Lower leg skin (tissue), 4 donors: Measurements from ENCODE around the gene PTPRU. TPM values are rescaled to one million over a fixed set of nuclear protein-coding genes. Genes with fewer than 3 reads are reported as not detected.

Experiments
- DNase-seq, 2 donors: peaks; one replicate each; pipeline ENCODE4 v3.0.0-alpha.2; 2019; ENCODE audit warnings: low spot score in 2 of 2
- H3K4me3 ChIP-seq: fragments of 200-600 bp; sonication (generic); 2 replicates; pipeline ENCODE4 v1.5.1; 2017; ENCODE audit warnings: mild to moderate bottlenecking, low read depth; ENCODE audit not compliant: poor library complexity, severe bottlenecking
- CTCF ChIP-seq, 3 donors: fragments of 450-650 bp; IDR thresholded peaks; one replicate each; pipeline ENCODE4 v1.5.1; 2016; ENCODE audit warnings: antibody characterized with exemption in 3 of 3, mild to moderate bottlenecking in 3 of 3, moderate library complexity in 2 of 3
- POLR2A ChIP-seq, 2 donors: fragments of 450-650 bp; IDR thresholded peaks; one replicate each; pipeline ENCODE4 v1.6.1; 2016 to 2017; ENCODE audit warnings: antibody characterized with exemption in 2 of 2, mild to moderate bottlenecking in 1 of 2, moderate library complexity in 1 of 2
- WGBS, 2 donors: methylation state at CpG; one replicate each; pipeline ENCODE4 v1.1.5; 2018; 5-methylcytosine and 5-hydroxymethylcytosine counted together
- intact Hi-C: fragments of 100-400 bp; cut with DNase I; formaldehyde crosslinking; loops from one replicate; pipeline ENCODE4 v1.15.0; 2023; ENCODE audit warnings: low total_unique reads
- total RNA-seq, 4 donors: library from RNA; depleted of rRNA; stranded (reverse); fragments of >200 nt; gene quantifications; one replicate each; pipeline ENCODE4 v1.1.0, GENCODE V29; 2016

The PTPRU gene
- total RNA-seq, 4 donors from 2014 or later = 15.9 to 56.3 (median 30.6) TPM

GRCh38 chr1:29319300-29320110 is 83.2 kb downstream of the PTPRU start:
- no peak overlapping the region for H3K4me3 ChIP-seq
- 87% methylated on average over 8 to 9 of the region's 9 CpGs for WGBS, 2 donors
- TF ChIP-seq CTCF (IDR thresholded peaks at IDR 0.05) (no peak), POLR2A (IDR thresholded peaks at IDR 0.05) (no peak)
- no peak for DNase-seq
- intact Hi-C loops = no loop called here

- WGBS, 2 donors = 79 to 87% methylated on average over 17 to 21 of the region's 21 CpGs
- intact Hi-C loops = no loop called here
- DNase-seq = no peak
- TF ChIP-seq POLR2A (IDR thresholded peaks at IDR 0.05) (no peak), CTCF (IDR thresholded peaks at IDR 0.05) (no peak)
- no peak overlapping the region for H3K4me3 ChIP-seq
Measured at GRCh38 chr1:29320156-29320940, 84.0 kb downstream of the PTPRU start.

GRCh38 chr1:29321176-29321575 is 84.9 kb downstream of the PTPRU start:
- no peak for TF ChIP-seq CTCF (IDR thresholded peaks at IDR 0.05)
- no peak for TF ChIP-seq POLR2A (IDR thresholded peaks at IDR 0.05)
- no peak overlapping the region for H3K4me3 ChIP-seq
- intact Hi-C loops = no loop called here
- DNase-seq = no peak
- 82 to 98% methylated on average over 2 of the region's 2 CpGs for WGBS, 2 donors

- no peak overlapping the region for H3K4me3 ChIP-seq
- TF ChIP-seq POLR2A (IDR thresholded peaks at IDR 0.05) (no peak), CTCF (IDR thresholded peaks at IDR 0.05) (no peak)
- intact Hi-C loops = no loop called here
- WGBS, 2 donors = 86 to 87% methylated on average over 8 of the region's 8 CpGs
- no peak for DNase-seq
Measured at GRCh38 chr1:29322147-29322694, 85.9 kb downstream of the PTPRU start.

GRCh38 chr1:29322861-29323585 is 86.7 kb downstream of the PTPRU start:
- TF ChIP-seq CTCF (IDR thresholded peaks at IDR 0.05) (no peak), POLR2A (IDR thresholded peaks at IDR 0.05) (no peak)
- no peak for DNase-seq
- no peak overlapping the region for H3K4me3 ChIP-seq
- intact Hi-C loops = no loop called here
- 90 to 91% methylated on average over 12 of the region's 12 CpGs for WGBS, 2 donors
